Smooth muscle cell of the coronary artery (primary cell): ENCODE measurements around the gene ZNF783. TPM values are rescaled to one million over a fixed set of nuclear protein-coding genes. Genes with fewer than 3 reads are reported as not detected.

Experiments
- total RNA-seq: library from RNA; depleted of rRNA; stranded (reverse); fragments of >200 nt; gene quantifications from 2 replicates; pipeline ENCODE4 v1.2.3, GENCODE V29; 2014; ENCODE audit warnings: low replicate concordance

Gene ZNF783
- 9.3 and 10.8 TPM in 2 replicates for total RNA-seq

DNA sequence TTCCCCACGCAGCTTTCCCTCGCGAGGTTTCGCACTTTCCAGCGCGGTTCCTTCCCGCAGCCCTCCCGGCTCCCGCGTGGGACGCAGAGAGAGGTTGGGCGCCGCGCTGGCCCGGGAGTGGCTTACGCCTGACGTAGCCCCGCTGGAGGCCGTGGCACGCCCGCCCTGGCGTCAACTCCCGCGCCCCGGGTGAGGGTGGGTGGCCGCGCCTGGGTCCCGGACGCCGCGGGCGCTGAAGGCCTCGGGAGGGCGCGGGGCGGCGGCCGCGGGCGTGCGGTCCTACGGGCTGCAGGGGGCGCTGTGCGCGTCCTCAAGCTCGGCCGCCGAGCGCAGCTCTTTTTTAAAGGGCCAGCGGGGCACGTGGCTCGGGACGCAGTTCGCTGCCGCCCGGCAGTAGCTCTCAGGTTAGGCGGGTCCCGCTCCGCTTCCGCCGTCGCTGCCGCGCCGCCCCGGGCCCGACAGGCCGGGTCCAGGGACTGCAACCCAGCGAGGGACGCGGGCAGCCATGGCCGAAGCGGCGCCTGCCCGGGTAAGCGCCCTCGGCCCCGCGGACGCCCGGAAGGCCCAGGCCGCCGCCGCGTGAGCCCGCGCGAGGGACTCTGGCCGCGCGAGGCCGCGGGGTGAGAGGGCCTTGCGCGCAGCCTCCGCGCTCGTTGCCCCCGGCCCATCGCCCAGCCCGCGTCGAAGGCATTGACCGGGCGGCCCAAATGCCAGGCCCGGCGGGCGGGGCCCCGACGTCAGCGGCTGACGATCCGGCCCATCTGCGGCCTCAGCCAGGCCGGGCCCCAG lies at the start of gene ZNF783:
Gene ZNF783 (plus strand): TSS at position 368 of the 789 bp plus-strand sequence. CDS start 138 bp downstream, at position 506.

DNA sequence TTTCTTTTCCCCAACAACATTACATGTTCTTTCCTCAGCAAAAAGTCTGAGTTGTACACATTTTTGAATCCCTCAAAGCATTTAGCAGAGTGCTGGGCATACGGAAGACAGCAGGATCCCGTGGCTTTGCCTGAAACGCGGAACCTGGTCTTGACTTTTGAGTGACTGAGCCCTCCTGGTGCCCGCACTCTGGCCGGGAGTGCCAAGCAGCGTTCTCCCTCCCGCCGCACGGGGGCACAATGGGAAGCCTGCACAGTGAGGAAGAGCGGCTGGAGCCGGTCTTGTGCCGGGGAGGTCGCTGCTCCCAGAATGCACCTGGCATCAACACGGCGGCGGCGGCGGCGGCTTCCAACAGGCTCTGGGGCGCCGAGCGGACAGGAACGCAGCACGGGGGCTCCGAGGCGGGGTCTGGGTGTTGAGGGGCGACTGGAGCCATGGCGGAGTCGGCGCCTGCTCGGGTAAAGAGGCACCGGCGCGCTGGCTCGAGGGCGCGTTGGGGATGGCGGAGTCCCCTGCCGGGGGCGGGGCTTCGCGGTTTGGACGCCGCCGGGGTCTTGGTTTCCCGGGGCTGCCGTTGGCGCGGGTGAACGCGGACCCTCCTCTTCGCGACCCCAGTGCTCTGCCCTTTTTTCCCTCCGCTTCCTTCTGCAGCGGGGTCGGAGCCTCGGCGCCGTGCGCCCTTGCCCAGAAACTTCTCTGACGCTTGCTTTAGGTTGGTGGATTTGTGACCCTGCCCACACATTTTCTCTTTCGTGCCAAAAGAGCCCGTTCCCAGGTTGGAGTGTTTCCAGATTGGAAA lies 22.5 kb upstream of the ZNF783 start, which contains the start of gene ZNF212:
Gene ZNF212 (plus strand): TSS at position 307 of the 799 bp plus-strand sequence. CDS start 128 bp downstream, at position 435.

Other genes with a start within 250 kb of the ZNF783 start
- gene PDIA4, start 233.7 kb upstream of the ZNF783 start, total RNA-seq = 284 and 381 TPM in 2 replicates
- gene ZNF786, start 171.5 kb upstream of the ZNF783 start, total RNA-seq = 3.6 and 5.0 TPM in 2 replicates
- gene ZNF425, start 135.9 kb upstream of the ZNF783 start, total RNA-seq = 3.6 and 4.2 TPM in 2 replicates
- 4.0 and 4.7 TPM in 2 replicates for gene ZNF398, start 114.7 kb upstream of the ZNF783 start, total RNA-seq
- 17.3 and 17.9 TPM in 2 replicates for gene ZNF282, start 66.7 kb upstream of the ZNF783 start, total RNA-seq
- 3.5 and 4.0 TPM in 2 replicates for gene ZNF212, start 22.5 kb upstream of the ZNF783 start, total RNA-seq
- gene ZNF777, start 198.9 kb downstream of the ZNF783 start, total RNA-seq = 2.7 and 3.5 TPM in 2 replicates
- 7.4 and 13.3 TPM in 2 replicates for gene ZNF746, start 235.6 kb downstream of the ZNF783 start, total RNA-seq